Measurements from ENCODE around the gene ARNT2. TPM values are rescaled to one million over a fixed set of nuclear protein-coding genes. Genes with fewer than 3 reads are reported as not detected.

The ARNT2 gene
- total and polyA plus RNA-seq, 2 experiments from 2014 or later, result 4.6 to 11.6 TPM

DNA sequence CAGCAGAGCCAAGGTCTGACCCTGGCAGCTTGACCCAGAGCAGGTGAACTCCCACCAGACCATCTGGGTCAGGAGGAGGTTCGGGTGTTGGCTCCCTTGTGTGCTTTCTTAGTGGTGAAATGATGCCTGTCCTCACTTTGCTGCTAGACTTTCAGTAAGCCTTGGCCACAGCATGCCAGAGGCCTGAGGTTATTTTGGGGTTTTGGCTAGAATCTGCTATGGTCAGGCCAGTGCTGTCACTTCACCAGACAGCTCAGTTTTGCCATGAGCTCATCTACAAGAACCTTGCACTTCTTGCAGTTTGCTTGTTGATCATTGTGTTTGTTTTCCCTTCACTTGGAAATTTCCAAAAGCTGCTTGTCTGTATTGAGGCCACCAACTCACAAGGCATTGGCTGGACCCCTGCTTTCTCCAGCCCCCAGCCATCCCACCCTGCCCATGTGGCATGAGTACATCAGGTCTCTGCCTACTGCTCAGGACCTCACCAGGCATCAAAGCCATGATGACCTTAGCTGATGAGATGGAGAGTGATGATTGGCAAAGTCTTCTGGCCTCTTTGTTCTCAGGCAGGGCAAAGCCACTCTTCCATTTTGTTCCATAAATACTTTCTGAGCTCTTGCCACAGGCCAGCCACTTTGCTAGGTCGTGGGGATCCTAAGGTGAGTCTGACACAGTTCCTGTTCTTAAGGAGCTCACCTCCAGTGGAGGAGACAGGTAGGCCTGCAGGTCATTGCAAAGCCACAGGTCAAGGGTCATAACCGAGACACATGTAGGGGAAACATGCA lies 122.6 kb downstream of the ARNT2 start (continued):
- TF ChIP-seq, protein P1, sequence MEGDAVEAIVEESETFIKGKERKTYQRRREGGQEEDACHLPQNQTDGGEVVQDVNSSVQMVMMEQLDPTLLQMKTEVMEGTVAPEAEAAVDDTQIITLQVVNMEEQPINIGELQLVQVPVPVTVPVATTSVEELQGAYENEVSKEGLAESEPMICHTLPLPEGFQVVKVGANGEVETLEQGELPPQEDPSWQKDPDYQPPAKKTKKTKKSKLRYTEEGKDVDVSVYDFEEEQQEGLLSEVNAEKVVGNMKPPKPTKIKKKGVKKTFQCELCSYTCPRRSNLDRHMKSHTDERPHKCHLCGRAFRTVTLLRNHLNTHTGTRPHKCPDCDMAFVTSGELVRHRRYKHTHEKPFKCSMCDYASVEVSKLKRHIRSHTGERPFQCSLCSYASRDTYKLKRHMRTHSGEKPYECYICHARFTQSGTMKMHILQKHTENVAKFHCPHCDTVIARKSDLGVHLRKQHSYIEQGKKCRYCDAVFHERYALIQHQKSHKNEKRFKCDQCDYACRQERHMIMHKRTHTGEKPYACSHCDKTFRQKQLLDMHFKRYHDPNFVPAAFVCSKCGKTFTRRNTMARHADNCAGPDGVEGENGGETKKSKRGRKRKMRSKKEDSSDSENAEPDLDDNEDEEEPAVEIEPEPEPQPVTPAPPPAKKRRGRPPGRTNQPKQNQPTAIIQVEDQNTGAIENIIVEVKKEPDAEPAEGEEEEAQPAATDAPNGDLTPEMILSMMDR (conservative IDR thresholded peaks at IDR 0.05; ENCODE audit: low read depth in 2 of 2), result no peak
- no peak for TF ChIP-seq CREB1 (CRISPR knock-in tag; IDR thresholded peaks at IDR 0.05; ENCODE audit: low read depth)

DNA sequence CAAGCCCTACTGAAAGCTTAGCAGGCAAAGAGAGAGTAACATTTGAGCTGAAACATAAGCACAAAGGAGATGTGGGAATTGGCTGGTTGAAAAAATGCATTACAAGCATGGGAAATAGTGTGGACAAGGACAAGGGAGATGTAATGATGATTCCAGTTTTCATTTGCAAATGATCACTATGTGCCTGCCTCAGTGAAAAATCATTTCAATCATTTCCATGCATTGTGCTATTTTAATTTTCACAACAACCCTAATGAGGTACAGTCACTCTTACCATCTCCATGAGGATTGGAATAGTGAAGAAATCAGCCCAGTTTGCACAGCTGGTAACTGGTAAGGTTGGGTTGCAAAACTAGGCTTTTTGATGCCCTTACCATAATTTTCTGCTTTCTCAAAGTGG lies 123.2 kb downstream of the ARNT2 start:
- no peak overlapping the region for H3K27ac ChIP-seq (ENCODE audit: low read depth)
- H3K4me1 Mint-ChIP-seq, result no peaks in the 10 kb centered on the region
- no peaks in the 10 kb centered on the region for H3K4me1 ChIP-seq (ENCODE audit: insufficient read depth)
- no peak overlapping the region for H2AFZ ChIP-seq
- DNase-seq (ENCODE audit: low spot score), result no peak
- no peak overlapping the region for H3K4me2 ChIP-seq
- H3K9me2 ChIP-seq (ENCODE audit: insufficient read depth), result peaks cover 3% of the 10 kb centered on the region; the same call in 1 of the 2 replicates
- H4K20me1 ChIP-seq (replicated peaks; ENCODE audit: insufficient read depth), result no peaks in the 10 kb centered on the region; the same call in 1 of the 2 replicates
- H3K36me3 ChIP-seq (ENCODE audit: insufficient read depth), result no peaks in the 10 kb centered on the region
- ATAC-seq, result no peak
- H3K27me3 Mint-ChIP-seq (ENCODE audit: insufficient read depth, low read depth, poor library complexity), result no peaks in the 10 kb centered on the region
- H3F3A ChIP-seq (replicated peaks; ENCODE audit: low read depth), result no peaks in the 10 kb centered on the region
- TF ChIP-seq, protein P2, sequence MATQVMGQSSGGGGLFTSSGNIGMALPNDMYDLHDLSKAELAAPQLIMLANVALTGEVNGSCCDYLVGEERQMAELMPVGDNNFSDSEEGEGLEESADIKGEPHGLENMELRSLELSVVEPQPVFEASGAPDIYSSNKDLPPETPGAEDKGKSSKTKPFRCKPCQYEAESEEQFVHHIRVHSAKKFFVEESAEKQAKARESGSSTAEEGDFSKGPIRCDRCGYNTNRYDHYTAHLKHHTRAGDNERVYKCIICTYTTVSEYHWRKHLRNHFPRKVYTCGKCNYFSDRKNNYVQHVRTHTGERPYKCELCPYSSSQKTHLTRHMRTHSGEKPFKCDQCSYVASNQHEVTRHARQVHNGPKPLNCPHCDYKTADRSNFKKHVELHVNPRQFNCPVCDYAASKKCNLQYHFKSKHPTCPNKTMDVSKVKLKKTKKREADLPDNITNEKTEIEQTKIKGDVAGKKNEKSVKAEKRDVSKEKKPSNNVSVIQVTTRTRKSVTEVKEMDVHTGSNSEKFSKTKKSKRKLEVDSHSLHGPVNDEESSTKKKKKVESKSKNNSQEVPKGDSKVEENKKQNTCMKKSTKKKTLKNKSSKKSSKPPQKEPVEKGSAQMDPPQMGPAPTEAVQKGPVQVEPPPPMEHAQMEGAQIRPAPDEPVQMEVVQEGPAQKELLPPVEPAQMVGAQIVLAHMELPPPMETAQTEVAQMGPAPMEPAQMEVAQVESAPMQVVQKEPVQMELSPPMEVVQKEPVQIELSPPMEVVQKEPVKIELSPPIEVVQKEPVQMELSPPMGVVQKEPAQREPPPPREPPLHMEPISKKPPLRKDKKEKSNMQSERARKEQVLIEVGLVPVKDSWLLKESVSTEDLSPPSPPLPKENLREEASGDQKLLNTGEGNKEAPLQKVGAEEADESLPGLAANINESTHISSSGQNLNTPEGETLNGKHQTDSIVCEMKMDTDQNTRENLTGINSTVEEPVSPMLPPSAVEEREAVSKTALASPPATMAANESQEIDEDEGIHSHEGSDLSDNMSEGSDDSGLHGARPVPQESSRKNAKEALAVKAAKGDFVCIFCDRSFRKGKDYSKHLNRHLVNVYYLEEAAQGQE (IDR thresholded peaks at IDR 0.05; ENCODE audit: unreplicated experiment), result no peak
- TF ChIP-seq, protein P3, sequence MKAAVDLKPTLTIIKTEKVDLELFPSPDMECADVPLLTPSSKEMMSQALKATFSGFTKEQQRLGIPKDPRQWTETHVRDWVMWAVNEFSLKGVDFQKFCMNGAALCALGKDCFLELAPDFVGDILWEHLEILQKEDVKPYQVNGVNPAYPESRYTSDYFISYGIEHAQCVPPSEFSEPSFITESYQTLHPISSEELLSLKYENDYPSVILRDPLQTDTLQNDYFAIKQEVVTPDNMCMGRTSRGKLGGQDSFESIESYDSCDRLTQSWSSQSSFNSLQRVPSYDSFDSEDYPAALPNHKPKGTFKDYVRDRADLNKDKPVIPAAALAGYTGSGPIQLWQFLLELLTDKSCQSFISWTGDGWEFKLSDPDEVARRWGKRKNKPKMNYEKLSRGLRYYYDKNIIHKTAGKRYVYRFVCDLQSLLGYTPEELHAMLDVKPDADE (IDR thresholded peaks at IDR 0.05), result no peak
- TF ChIP-seq ZNF114 (CRISPR knock-in tag; IDR thresholded peaks at IDR 0.05) (no peak), ZNF331 (CRISPR knock-in tag; IDR thresholded peaks at IDR 0.05; ENCODE audit: low read depth) (no peak), STAT1 (IDR thresholded peaks at IDR 0.05; ENCODE audit: unreplicated experiment) (no peak)
- TF ChIP-seq, protein P4, sequence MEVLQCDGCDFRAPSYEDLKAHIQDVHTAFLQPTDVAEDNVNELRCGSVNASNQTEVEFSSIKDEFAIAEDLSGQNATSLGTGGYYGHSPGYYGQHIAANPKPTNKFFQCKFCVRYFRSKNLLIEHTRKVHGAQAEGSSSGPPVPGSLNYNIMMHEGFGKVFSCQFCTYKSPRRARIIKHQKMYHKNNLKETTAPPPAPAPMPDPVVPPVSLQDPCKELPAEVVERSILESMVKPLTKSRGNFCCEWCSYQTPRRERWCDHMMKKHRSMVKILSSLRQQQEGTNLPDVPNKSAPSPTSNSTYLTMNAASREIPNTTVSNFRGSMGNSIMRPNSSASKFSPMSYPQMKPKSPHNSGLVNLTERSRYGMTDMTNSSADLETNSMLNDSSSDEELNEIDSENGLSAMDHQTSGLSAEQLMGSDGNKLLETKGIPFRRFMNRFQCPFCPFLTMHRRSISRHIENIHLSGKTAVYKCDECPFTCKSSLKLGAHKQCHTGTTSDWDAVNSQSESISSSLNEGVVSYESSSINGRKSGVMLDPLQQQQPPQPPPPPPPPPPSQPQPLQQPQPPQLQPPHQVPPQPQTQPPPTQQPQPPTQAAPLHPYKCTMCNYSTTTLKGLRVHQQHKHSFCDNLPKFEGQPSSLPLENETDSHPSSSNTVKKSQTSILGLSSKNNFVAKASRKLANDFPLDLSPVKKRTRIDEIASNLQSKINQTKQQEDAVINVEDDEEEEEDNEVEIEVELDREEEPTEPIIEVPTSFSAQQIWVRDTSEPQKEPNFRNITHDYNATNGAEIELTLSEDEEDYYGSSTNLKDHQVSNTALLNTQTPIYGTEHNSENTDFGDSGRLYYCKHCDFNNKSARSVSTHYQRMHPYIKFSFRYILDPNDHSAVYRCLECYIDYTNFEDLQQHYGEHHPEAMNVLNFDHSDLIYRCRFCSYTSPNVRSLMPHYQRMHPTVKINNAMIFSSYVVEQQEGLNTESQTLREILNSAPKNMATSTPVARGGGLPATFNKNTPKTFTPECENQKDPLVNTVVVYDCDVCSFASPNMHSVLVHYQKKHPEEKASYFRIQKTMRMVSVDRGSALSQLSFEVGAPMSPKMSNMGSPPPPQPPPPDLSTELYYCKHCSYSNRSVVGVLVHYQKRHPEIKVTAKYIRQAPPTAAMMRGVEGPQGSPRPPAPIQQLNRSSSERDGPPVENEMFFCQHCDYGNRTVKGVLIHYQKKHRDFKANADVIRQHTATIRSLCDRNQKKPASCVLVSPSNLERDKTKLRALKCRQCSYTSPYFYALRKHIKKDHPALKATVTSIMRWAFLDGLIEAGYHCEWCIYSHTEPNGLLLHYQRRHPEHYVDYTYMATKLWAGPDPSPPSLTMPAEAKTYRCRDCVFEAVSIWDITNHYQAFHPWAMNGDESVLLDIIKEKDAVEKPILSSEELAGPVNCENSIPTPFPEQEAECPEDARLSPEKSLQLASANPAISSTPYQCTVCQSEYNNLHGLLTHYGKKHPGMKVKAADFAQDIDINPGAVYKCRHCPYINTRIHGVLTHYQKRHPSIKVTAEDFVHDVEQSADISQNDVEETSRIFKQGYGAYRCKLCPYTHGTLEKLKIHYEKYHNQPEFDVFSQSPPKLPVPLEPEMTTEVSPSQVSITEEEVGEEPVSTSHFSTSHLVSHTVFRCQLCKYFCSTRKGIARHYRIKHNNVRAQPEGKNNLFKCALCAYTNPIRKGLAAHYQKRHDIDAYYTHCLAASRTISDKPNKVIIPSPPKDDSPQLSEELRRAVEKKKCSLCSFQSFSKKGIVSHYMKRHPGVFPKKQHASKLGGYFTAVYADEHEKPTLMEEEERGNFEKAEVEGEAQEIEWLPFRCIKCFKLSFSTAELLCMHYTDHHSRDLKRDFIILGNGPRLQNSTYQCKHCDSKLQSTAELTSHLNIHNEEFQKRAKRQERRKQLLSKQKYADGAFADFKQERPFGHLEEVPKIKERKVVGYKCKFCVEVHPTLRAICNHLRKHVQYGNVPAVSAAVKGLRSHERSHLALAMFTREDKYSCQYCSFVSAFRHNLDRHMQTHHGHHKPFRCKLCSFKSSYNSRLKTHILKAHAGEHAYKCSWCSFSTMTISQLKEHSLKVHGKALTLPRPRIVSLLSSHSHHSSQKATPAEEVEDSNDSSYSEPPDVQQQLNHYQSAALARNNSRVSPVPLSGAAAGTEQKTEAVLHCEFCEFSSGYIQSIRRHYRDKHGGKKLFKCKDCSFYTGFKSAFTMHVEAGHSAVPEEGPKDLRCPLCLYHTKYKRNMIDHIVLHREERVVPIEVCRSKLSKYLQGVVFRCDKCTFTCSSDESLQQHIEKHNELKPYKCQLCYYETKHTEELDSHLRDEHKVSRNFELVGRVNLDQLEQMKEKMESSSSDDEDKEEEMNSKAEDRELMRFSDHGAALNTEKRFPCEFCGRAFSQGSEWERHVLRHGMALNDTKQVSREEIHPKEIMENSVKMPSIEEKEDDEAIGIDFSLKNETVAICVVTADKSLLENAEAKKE (CRISPR knock-in tag; IDR thresholded peaks at IDR 0.05), result no peak
- H3K4me3 ChIP-seq, result no peak overlapping the region
- no peak overlapping the region for H3K27ac Mint-ChIP-seq
- H3K27me3 ChIP-seq (ENCODE audit: insufficient read depth), result no peaks in the 10 kb centered on the region
- H3K4me3 Mint-ChIP-seq, result no peak overlapping the region
- H3K79me2 ChIP-seq (replicated peaks; ENCODE audit: insufficient read depth), result no peaks in the 10 kb centered on the region
- no peaks in the 10 kb centered on the region; the same call in 2 of the 3 replicates for H3K9me3 Mint-ChIP-seq
- H3K36me3 Mint-ChIP-seq (ENCODE audit: low read depth), result no peaks in the 10 kb centered on the region
